ENCODE results near the gene ZBP1.

ZBP1 gene

DNA sequence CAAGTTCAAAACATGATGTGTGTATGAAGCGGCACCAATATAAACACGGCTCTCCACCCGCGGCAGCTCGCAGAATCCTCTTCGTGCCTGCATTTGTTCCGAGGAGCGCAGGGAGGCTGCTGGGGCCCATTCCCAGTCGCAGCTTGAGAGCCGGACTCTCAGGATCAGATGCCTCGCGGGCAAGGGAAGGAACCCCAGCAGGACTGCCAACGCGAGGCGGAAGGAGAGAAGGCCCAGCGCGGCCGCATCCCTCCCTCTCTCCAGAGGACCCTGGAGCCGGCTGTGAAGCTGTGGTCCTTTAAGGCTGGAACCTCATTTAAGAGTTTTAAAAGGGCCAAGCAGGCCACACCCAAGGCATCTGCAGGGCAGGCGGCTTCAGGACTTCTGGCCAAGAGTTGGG lies 44.2 kb upstream of the ZBP1 start:
- Histone ChIP-seq H4K91ac (ENCODE audit: low read length) (no peak overlapping the region), H3K23ac (ENCODE audit: low read length in 2 of 2) (no peak overlapping the region), H4K8ac (ENCODE audit: low read length) (no peak overlapping the region), H2BK5ac (ENCODE audit: low read depth, low read length, poor library complexity, severe bottlenecking) (no peak overlapping the region), H3K79me1 (replicated peaks; ENCODE audit: low read length, poor library complexity, severe bottlenecking) (peaks cover 56% of the 10 kb centered on the region), H3K4me3 (ENCODE audit: insufficient read depth in 1 of 2, low read depth in 1 of 2, low read length in 2 of 2) (no peak overlapping the region), H3K4me2 (ENCODE audit: low read length, poor library complexity, severe bottlenecking) (no peak overlapping the region), H3K27me3 (ENCODE audit: control insufficient read depth in 1 of 2, insufficient read depth in 1 of 2, low read length in 2 of 2) (no peaks in the 10 kb centered on the region), H3K14ac (ENCODE audit: low read length in 2 of 2) (no peak overlapping the region), H2AK5ac (ENCODE audit: low read length, severe bottlenecking) (no peak overlapping the region), H3K18ac (ENCODE audit: low read depth in 1 of 2, low read length in 2 of 2) (no peak overlapping the region), H2BK15ac (ENCODE audit: low read depth, poor library complexity, severe bottlenecking) (no peak overlapping the region), H3K4ac (ENCODE audit: low read depth in 1 of 2, low read length in 2 of 2) (no peak overlapping the region), H2BK12ac (ENCODE audit: low read length in 2 of 2) (no peak overlapping the region), H3K4me1 (ENCODE audit: control insufficient read depth, insufficient read depth, low read depth, low read length) (peaks cover 4% of the 10 kb centered on the region), H3K9ac (ENCODE audit: low read length) (no peak overlapping the region), H3K27ac (ENCODE audit: low read length, poor library complexity, severe bottlenecking) (no peak overlapping the region), H2AFZ (ENCODE audit: low read depth, low read length) (no peak overlapping the region), H2BK120ac (ENCODE audit: low read depth, low read length) (no peak overlapping the region), H3K36me3 (ENCODE audit: control insufficient read depth in 1 of 2, insufficient read depth in 2 of 2, low read depth in 1 of 2, low read length in 2 of 2) (peaks cover 0 to 26% of the 10 kb centered on the region in 2 experiments), H3K9me3 (ENCODE audit: control insufficient read depth, low read length) (no peaks in the 10 kb centered on the region)
- no peak for DNase-seq
- 92% methylated on average over 20 of the region's 20 CpGs for WGBS

DNA sequence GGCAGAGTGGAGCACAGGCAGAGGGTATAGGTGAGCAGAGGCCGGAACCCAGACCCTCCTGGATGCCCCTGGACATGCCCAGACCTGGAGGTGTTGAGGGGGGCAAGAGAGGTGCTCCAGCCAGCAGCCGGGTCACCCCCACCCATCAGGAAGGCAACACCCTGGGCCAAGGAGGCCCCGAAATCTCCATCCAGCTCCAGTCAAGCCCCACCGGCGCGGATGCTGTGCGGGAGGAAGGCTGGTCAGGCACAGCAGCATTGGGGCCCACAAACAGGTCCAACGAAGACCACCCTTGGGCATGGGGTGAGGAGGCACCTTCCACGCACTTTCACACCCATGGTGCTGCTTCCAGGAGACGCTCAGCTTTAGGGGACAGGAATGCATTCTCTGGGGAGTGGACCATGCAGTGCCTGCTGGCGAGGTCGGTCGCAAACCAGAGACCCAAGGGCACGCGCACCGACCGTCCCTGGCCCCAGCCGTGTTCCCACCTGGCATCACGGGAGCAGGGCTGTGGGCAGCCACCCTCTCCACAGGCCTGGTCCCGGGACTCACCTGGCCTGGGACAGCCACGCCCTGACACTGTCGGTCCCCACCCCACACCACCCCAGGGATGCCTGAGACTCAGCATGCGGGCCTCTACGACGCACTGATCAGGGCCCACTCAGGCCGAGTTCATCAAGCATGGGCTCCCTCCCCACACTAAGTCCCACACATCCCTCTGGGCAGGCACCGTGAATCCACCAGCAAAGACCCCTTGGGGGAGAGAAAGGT lies 43.6 kb upstream of the ZBP1 start:
- H4K91ac ChIP-seq (ENCODE audit: low read length): no peak overlapping the region
- no peak for DNase-seq
- no peak overlapping the region for H3K18ac ChIP-seq (ENCODE audit: low read depth in 1 of 2, low read length in 2 of 2)
- no peak overlapping the region for H3K4me2 ChIP-seq (ENCODE audit: low read length, poor library complexity, severe bottlenecking)
- H2AFZ ChIP-seq (ENCODE audit: low read depth, low read length): no peak overlapping the region
- 96% methylated on average over 26 of the region's 27 CpGs for WGBS
- H3K9ac ChIP-seq (ENCODE audit: low read length): no peak overlapping the region
- H2BK12ac ChIP-seq (ENCODE audit: low read length in 2 of 2): no peak overlapping the region
- H3K27ac ChIP-seq (ENCODE audit: low read length, poor library complexity, severe bottlenecking): no peak overlapping the region
- no peaks in the 10 kb centered on the region for H3K9me3 ChIP-seq (ENCODE audit: control insufficient read depth, low read length)
- H4K8ac ChIP-seq (ENCODE audit: low read length): no peak overlapping the region
- H3K36me3 ChIP-seq (ENCODE audit: control insufficient read depth in 1 of 2, insufficient read depth in 2 of 2, low read depth in 1 of 2, low read length in 2 of 2): peaks cover 0 to 32% of the 10 kb centered on the region in 2 experiments
- H3K23ac ChIP-seq (ENCODE audit: low read length in 2 of 2): no peak overlapping the region
- H2BK15ac ChIP-seq (ENCODE audit: low read depth, poor library complexity, severe bottlenecking): no peak overlapping the region
- no peak overlapping the region for H2BK120ac ChIP-seq (ENCODE audit: low read depth, low read length)
- no peak overlapping the region for H3K4me3 ChIP-seq (ENCODE audit: insufficient read depth in 1 of 2, low read depth in 1 of 2, low read length in 2 of 2)
- no peak overlapping the region for H3K14ac ChIP-seq (ENCODE audit: low read length in 2 of 2)
- H3K79me1 ChIP-seq (replicated peaks; ENCODE audit: low read length, poor library complexity, severe bottlenecking): peaks cover 55% of the 10 kb centered on the region
- H3K4ac ChIP-seq (ENCODE audit: low read depth in 1 of 2, low read length in 2 of 2): no peak overlapping the region
- H2AK5ac ChIP-seq (ENCODE audit: low read length, severe bottlenecking): no peak overlapping the region
- no peaks in the 10 kb centered on the region for H3K27me3 ChIP-seq (ENCODE audit: control insufficient read depth in 1 of 2, insufficient read depth in 1 of 2, low read length in 2 of 2)
- peaks cover 4% of the 10 kb centered on the region for H3K4me1 ChIP-seq (ENCODE audit: control insufficient read depth, insufficient read depth, low read depth, low read length)
- no peak overlapping the region for H2BK5ac ChIP-seq (ENCODE audit: low read depth, low read length, poor library complexity, severe bottlenecking)

DNA sequence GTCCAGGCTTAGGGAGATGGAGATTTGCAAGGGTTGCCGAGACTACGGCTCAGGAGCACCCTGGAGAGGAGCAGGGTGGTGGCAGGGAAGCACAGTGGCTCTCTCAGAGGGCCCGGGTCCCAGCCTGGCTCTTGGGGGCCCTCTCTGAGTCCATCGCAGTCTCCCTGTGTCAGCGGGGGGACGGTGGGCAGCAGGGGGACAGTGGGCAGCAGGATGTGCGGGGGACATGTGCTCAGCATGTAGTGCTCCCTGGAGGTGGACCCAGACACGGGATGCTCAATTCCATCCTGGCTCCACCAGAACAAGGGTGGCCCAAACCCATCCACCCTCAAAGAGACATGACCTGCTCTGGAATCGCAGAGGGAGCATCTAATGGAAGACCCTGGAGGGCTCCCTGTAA lies 43.0 kb upstream of the ZBP1 start:
- Histone ChIP-seq H2BK15ac (ENCODE audit: low read depth, poor library complexity, severe bottlenecking) (no peak overlapping the region), H3K27me3 (ENCODE audit: control insufficient read depth in 1 of 2, insufficient read depth in 1 of 2, low read length in 2 of 2) (no peaks in the 10 kb centered on the region), H3K79me1 (replicated peaks; ENCODE audit: low read length, poor library complexity, severe bottlenecking) (peaks cover 55% of the 10 kb centered on the region), H3K14ac (ENCODE audit: low read length in 2 of 2) (no peak overlapping the region), H3K4ac (ENCODE audit: low read depth in 1 of 2, low read length in 2 of 2) (no peak overlapping the region), H3K18ac (ENCODE audit: low read depth in 1 of 2, low read length in 2 of 2) (no peak overlapping the region), H3K4me2 (ENCODE audit: low read length, poor library complexity, severe bottlenecking) (no peak overlapping the region), H2AK5ac (ENCODE audit: low read length, severe bottlenecking) (no peak overlapping the region), H3K9me3 (ENCODE audit: control insufficient read depth, low read length) (no peaks in the 10 kb centered on the region), H3K4me1 (ENCODE audit: control insufficient read depth, insufficient read depth, low read depth, low read length) (peaks cover 4% of the 10 kb centered on the region), H4K8ac (ENCODE audit: low read length) (no peak overlapping the region), H3K27ac (ENCODE audit: low read length, poor library complexity, severe bottlenecking) (no peak overlapping the region), H4K91ac (ENCODE audit: low read length) (no peak overlapping the region), H3K36me3 (ENCODE audit: control insufficient read depth in 1 of 2, insufficient read depth in 2 of 2, low read depth in 1 of 2, low read length in 2 of 2) (peaks cover 0 to 38% of the 10 kb centered on the region in 2 experiments), H3K23ac (ENCODE audit: low read length in 2 of 2) (no peak overlapping the region), H3K9ac (ENCODE audit: low read length) (no peak overlapping the region), H2BK5ac (ENCODE audit: low read depth, low read length, poor library complexity, severe bottlenecking) (no peak overlapping the region), H2AFZ (ENCODE audit: low read depth, low read length) (no peak overlapping the region), H2BK12ac (ENCODE audit: low read length in 2 of 2) (no peak overlapping the region), H2BK120ac (ENCODE audit: low read depth, low read length) (no peak overlapping the region), H3K4me3 (ENCODE audit: insufficient read depth in 1 of 2, low read depth in 1 of 2, low read length in 2 of 2) (no peak overlapping the region)
- 91% methylated on average over 9 of the region's 9 CpGs for WGBS
- DNase-seq: no peak

DNA sequence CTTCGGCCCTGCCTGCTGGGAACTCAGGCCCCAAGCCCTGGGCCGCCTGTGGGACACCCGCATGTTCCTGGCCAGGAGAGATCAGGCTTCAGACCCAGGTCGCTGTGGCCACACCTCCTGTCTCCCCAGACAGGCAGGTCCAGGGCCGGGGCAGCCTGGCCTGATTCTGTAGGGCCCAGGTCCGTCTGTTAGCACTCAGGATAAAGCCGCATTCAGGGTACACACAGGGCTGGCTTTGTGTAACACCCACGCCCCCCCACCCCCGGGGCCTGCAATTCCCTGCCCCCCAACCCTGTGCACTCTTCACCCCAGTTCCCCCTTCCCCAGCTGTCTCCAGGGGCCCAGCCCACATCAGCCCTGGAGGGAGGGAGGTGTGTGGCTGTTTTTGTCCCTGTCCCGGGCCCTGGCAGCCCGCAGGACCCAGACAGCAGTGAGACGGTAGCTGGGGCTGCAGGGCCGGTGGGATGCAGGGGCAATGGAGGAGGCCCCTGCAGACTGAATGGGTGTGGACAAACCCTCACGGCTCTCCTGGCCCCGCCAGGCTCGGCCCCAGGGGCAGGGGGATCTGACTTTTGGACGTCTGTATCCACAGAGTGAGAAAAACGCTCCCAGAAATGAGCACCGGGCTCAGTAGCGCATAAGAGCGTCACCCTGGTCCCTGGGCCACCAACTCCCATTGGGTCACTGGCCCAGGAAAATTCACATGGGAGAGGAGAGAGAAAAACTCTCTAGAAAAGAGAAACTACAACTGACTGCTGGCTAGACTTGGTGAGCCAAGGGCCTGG lies 42.4 kb upstream of the ZBP1 start:
- Histone ChIP-seq H2BK15ac (ENCODE audit: low read depth, poor library complexity, severe bottlenecking) (no peak overlapping the region), H3K36me3 (ENCODE audit: control insufficient read depth in 1 of 2, insufficient read depth in 2 of 2, low read depth in 1 of 2, low read length in 2 of 2) (peaks cover 0 to 41% of the 10 kb centered on the region in 2 experiments), H2BK12ac (ENCODE audit: low read length in 2 of 2) (no peak overlapping the region), H3K27ac (ENCODE audit: low read length, poor library complexity, severe bottlenecking) (no peak overlapping the region), H3K9ac (ENCODE audit: low read length) (no peak overlapping the region), H3K4me3 (ENCODE audit: insufficient read depth in 1 of 2, low read depth in 1 of 2, low read length in 2 of 2) (no peak overlapping the region), H4K8ac (ENCODE audit: low read length) (no peak overlapping the region), H2BK5ac (ENCODE audit: low read depth, low read length, poor library complexity, severe bottlenecking) (no peak overlapping the region), H2BK120ac (ENCODE audit: low read depth, low read length) (no peak overlapping the region), H4K91ac (ENCODE audit: low read length) (no peak overlapping the region), H3K14ac (ENCODE audit: low read length in 2 of 2) (no peak overlapping the region), H3K18ac (ENCODE audit: low read depth in 1 of 2, low read length in 2 of 2) (no peak overlapping the region), H3K79me1 (replicated peaks; ENCODE audit: low read length, poor library complexity, severe bottlenecking) (peaks cover 51% of the 10 kb centered on the region), H2AFZ (ENCODE audit: low read depth, low read length) (no peak overlapping the region), H3K4me1 (ENCODE audit: control insufficient read depth, insufficient read depth, low read depth, low read length) (peaks cover 4% of the 10 kb centered on the region), H3K4ac (ENCODE audit: low read depth in 1 of 2, low read length in 2 of 2) (no peak overlapping the region), H2AK5ac (ENCODE audit: low read length, severe bottlenecking) (no peak overlapping the region), H3K23ac (ENCODE audit: low read length in 2 of 2) (no peak overlapping the region), H3K9me3 (ENCODE audit: control insufficient read depth, low read length) (no peaks in the 10 kb centered on the region), H3K27me3 (ENCODE audit: control insufficient read depth in 1 of 2, insufficient read depth in 1 of 2, low read length in 2 of 2) (no peaks in the 10 kb centered on the region), H3K4me2 (ENCODE audit: low read length, poor library complexity, severe bottlenecking) (no peak overlapping the region)
- WGBS: 81% methylated on average over 18 of the region's 21 CpGs
- no peak for DNase-seq

Measured in mesenchymal stem cell (in vitro differentiated cells and primary cell).